HCT116 (cell line): Measurements from ENCODE around the gene DERA. TPM values are rescaled to one million over a fixed set of nuclear protein-coding genes. Genes with fewer than 3 reads are reported as not detected.
"Not testable (repeated sequence)": the region's sequence is repeated elsewhere in the genome, so short reads cannot be mapped to it uniquely, and the experiment has no call there.

Experiments
- ATAC-seq: fragments of 200-7000 bp; cut with Tn5 transposase; 2 replicates; pipeline ENCODE4 v1.9.1; 2020; ENCODE audit warnings: mild to moderate bottlenecking, moderate library complexity
- BruUV-seq: library from RNA; stranded (reverse); fragments of 400-500 nt; replicated peaks from 2 replicates; lab custom pipeline; 2021; lab: Mats Ljungman, UMichigan
- CTCF ChIA-PET: fragments of 300-600 bp; sonication (Branson Sonifier 250); formaldehyde crosslinking; loops from one replicate; lab custom pipeline; 2021; ENCODE audit warnings: antibody characterized with exemption; lab: Charles Lee
- POLR2A ChIA-PET: fragments of 300-600, 350-600 bp; sonication (Branson Sonifier 250); formaldehyde crosslinking; loops from one replicate; lab custom pipeline; 2021; ENCODE audit warnings: antibody characterized with exemption; lab: Charles Lee
- RAD21 ChIA-PET, 2 experiments: fragments of 300-600 bp; sonication (Branson Sonifier 250); formaldehyde crosslinking; loops; one replicate each; lab custom pipeline; 2023; ENCODE audit warnings: low total read pairs in 2 of 2; ENCODE audit not compliant: uncharacterized antibody in 2 of 2, unreplicated experiment in 2 of 2, low non-redundant PET in 1 of 2; lab: Charles Lee
- DNase-seq: peaks from one replicate; pipeline ENCODE4 v3.0.0-alpha.2; 2010; ENCODE audit warnings: low read depth, low spot score
- H2AFZ ChIP-seq: fragments of 200-600 bp; shearing (Covaris generic), sonication (generic); 2 replicates; pipeline ENCODE4 v1.6.1; 2017; ENCODE audit warnings: low read depth, mixed run types, mixed read lengths, antibody characterized with exemption, low read length; ENCODE audit not compliant: poor library complexity, severe bottlenecking
- H3K27ac ChIP-seq: 2 replicates; pipeline ENCODE4 v1.5.1; 2012; ENCODE audit warnings: low read depth, low read length
- H3K27me3 ChIP-seq: fragments of 200-600 bp; sonication (generic); 2 replicates; pipeline ENCODE4 v1.6.1; 2016; ENCODE audit warnings: mixed run types, low read length, mixed read lengths; ENCODE audit not compliant: insufficient read depth
- H3K36me3 ChIP-seq, 2 experiments: fragments of 200-500 bp in 1 of 2; fragments of 200-600 bp in 1 of 2; sonication (Bioruptor generic) in 1 of 2; sonication (generic) in 1 of 2; 2 replicates each; pipeline versions ENCODE4 v1.5.1 to v1.6.1; 2014 to 2016; ENCODE audit warnings: low read length in 2 of 2, inconsistent platforms in 1 of 2, mixed read lengths in 1 of 2, mixed run types in 1 of 2; ENCODE audit not compliant: insufficient read depth in 2 of 2, control insufficient read depth in 1 of 2
- H3K4me1 ChIP-seq, 2 experiments: fragments of 200-600 bp in 1 of 2; sonication (generic) in 1 of 2; 2 replicates each; pipeline versions ENCODE4 v1.5.1 to v1.6.1; 2012 to 2017; ENCODE audit warnings: low read length in 2 of 2, inconsistent platforms in 1 of 2, mild to moderate bottlenecking in 1 of 2, mixed read lengths in 1 of 2, mixed run types in 1 of 2, moderate library complexity in 1 of 2; ENCODE audit not compliant: insufficient read depth in 2 of 2, control insufficient read depth in 1 of 2
- H3K4me2 ChIP-seq: fragments of 200-600 bp; sonication (generic); 2 replicates; pipeline ENCODE4 v1.6.1; 2017; ENCODE audit warnings: mixed run types, low read length, mixed read lengths
- H3K4me3 ChIP-seq, 2 experiments: fragments of 200-600 bp in 1 of 2; sonication (generic) in 1 of 2; replicated peaks in 1 of 2; 2 replicates each; pipeline ENCODE4 v1.5.1; 2011 to 2016; ENCODE audit warnings: low read length in 2 of 2, control low read depth in 1 of 2, low read depth in 1 of 2, mild to moderate bottlenecking in 1 of 2, mixed read lengths in 1 of 2, mixed run types in 1 of 2
- H3K79me2 ChIP-seq: fragments of 200-600 bp; sonication (generic); 2 replicates; pipeline ENCODE4 v1.6.1; 2017; ENCODE audit warnings: mild to moderate bottlenecking, mixed run types, low read length, moderate library complexity, mixed read lengths; ENCODE audit not compliant: insufficient read depth
- H3K9ac ChIP-seq: fragments of 200-600 bp; sonication (generic); 2 replicates; pipeline ENCODE4 v1.6.1; 2016; ENCODE audit warnings: low read length, mixed read lengths
- H3K9me2 ChIP-seq: fragments of 200-600 bp; sonication (generic), shearing (Covaris generic); 2 replicates; pipeline ENCODE4 v1.6.1; 2017; ENCODE audit warnings: mixed run types, mild to moderate bottlenecking, moderate library complexity; ENCODE audit not compliant: insufficient read depth
- H3K9me3 ChIP-seq, 2 experiments: fragments of 200-500 bp in 1 of 2; fragments of 200-600 bp in 1 of 2; sonication (Bioruptor generic) in 1 of 2; sonication (generic) in 1 of 2; 2 replicates each; pipeline ENCODE4 v1.6.1; 2014 to 2017; ENCODE audit warnings: low read length in 2 of 2, mixed read lengths in 2 of 2, inconsistent platforms in 1 of 2, low read depth in 1 of 2, mild to moderate bottlenecking in 1 of 2, mixed run types in 1 of 2, moderate library complexity in 1 of 2; ENCODE audit not compliant: control insufficient read depth in 1 of 2, insufficient read depth in 1 of 2
- H4K20me1 ChIP-seq: fragments of 200-600 bp; sonication (generic), shearing (Covaris generic); 2 replicates; pipeline ENCODE4 v1.6.1; 2017; ENCODE audit warnings: mixed run types, mild to moderate bottlenecking, moderate library complexity; ENCODE audit not compliant: insufficient read depth
- CEBPB ChIP-seq: IDR thresholded peaks from 2 replicates; pipeline ENCODE4 v1.6.1; 2012; ENCODE audit warnings: low read depth
- EGR1 ChIP-seq: IDR thresholded peaks from 2 replicates; pipeline ENCODE4 v1.6.1; 2012; ENCODE audit warnings: low read depth
- ELF1 ChIP-seq: IDR thresholded peaks from 2 replicates; pipeline ENCODE4 v1.6.1; 2012; ENCODE audit warnings: low read depth, borderline replicate concordance
- EZH2phosphoT487 ChIP-seq: fragments of 200-600 bp; IDR thresholded peaks from 2 replicates; pipeline ENCODE4 v1.6.1; 2018; ENCODE audit warnings: antibody characterized with exemption, borderline replicate concordance
- POLR2A ChIP-seq: IDR thresholded peaks from 2 replicates; pipeline ENCODE4 v1.7.0; 2011; ENCODE audit warnings: borderline replicate concordance; ENCODE audit not compliant: insufficient read depth, insufficient read length; ENCODE audit errors: extremely low read depth
- POLR2AphosphoS5 ChIP-seq: IDR thresholded peaks from 2 replicates; pipeline ENCODE4 v1.6.1; 2011; ENCODE audit warnings: mild to moderate bottlenecking, low read depth, low read length, moderate library complexity
- RAD21 ChIP-seq: IDR thresholded peaks from 2 replicates; pipeline ENCODE4 v1.6.1; 2012; ENCODE audit warnings: low read depth, mild to moderate bottlenecking
- SIN3A ChIP-seq: IDR thresholded peaks from 2 replicates; pipeline ENCODE4 v1.6.1; 2012; ENCODE audit warnings: low read depth
- SP1 ChIP-seq: IDR thresholded peaks from 2 replicates; pipeline ENCODE4 v1.6.1; 2012; ENCODE audit warnings: low read depth
- TCF7L2 ChIP-seq: IDR thresholded peaks from 2 replicates; pipeline ENCODE4 v1.7.0; 2011; ENCODE audit warnings: borderline replicate concordance, inconsistent platforms; ENCODE audit not compliant: insufficient read depth, insufficient read length; ENCODE audit errors: extremely low read depth
- YY1 ChIP-seq: IDR thresholded peaks from 2 replicates; pipeline ENCODE4 v1.6.1; 2011; ENCODE audit warnings: low read length, low read depth, moderate library complexity, mild to moderate bottlenecking; ENCODE audit not compliant: insufficient replicate concordance; ENCODE audit errors: extremely low read depth
- ZNF274 ChIP-seq: fragments of 200-500 bp; sonication (Bioruptor generic); IDR thresholded peaks from 2 replicates; pipeline ENCODE4 v1.6.1; 2014; ENCODE audit warnings: mild to moderate bottlenecking, low read depth, low read length, inconsistent platforms
- intact Hi-C: fragments of 100-400 bp; cut with micrococcal nuclease; formaldehyde crosslinking; loops from 2 replicates; pipeline ENCODE4 v1.10.0; 2022
- total RNA-seq: library from RNA; stranded (reverse); gene quantifications from one replicate; pipeline ENCODE4 v1.2.1, GENCODE V29; 2021; ENCODE audit not compliant: unreplicated experiment
- TF ChIP-seq, protein P1 (sequence below): IDR thresholded peaks from 2 replicates; pipeline ENCODE4 v1.6.1; 2012
- TF ChIP-seq, protein P2 (sequence below), 3 experiments: fragments of 200-600 bp in 1 of 3; sonication (generic) in 1 of 3; IDR thresholded peaks in 2 of 3; conservative IDR thresholded peaks in 1 of 3; 2 replicates each; pipeline ENCODE4 v1.5.1; 2012 to 2017; ENCODE audit warnings: low read depth in 2 of 3, low read length in 2 of 3, antibody characterized with exemption in 1 of 3, borderline replicate concordance in 1 of 3, control low read depth in 1 of 3, mild to moderate bottlenecking in 1 of 3, mixed read lengths in 1 of 3, mixed run types in 1 of 3, moderate library complexity in 1 of 3; ENCODE audit not compliant: insufficient read depth in 1 of 3
- TF ChIP-seq, protein P3 (sequence below): IDR thresholded peaks from 2 replicates; pipeline ENCODE4 v1.6.1; 2012

The DERA gene
- total RNA-seq, 1 experiment from 2014 or later, result 32.6 TPM

DNA sequence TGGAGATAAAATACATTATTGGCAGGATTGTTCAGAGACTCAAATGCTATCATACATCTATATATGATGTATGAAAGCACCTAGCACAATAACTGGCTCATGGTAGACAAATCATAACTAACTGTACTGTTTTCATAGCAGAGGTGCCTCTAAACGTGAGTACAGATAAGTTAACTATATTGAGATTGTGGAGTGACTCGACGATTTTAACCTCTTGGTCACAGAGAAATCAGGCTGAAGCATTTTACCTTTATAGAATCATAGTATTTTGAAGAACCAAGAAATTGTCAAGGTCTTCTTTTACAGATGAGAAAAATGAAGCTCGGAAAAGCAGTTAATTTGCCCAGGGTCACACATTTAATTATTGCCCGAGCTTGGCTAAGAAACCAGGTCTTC is 666 bp upstream of the DERA start:
- Histone ChIP-seq H3K4me2 (peak overlapping the region; percentile 98), H4K20me1 (no peaks in the 10 kb centered on the region), H2AFZ (peak overlapping the region; percentile 86), H3K9me2 (no peaks in the 10 kb centered on the region), H3K27ac (peak overlapping the region; percentile 70; the same call in 1 of the 2 replicates), H3K27me3 (no peaks in the 10 kb centered on the region), H3K9ac (peak overlapping the region; percentile 91), H3K9me3 (no peaks in the 10 kb centered on the region), H3K36me3 (no peaks in the 10 kb centered on the region; a peak in 1 of 4 replicates), H3K4me3 (peak overlapping the region in 1 of 2 experiments; percentile 85; a peak in 2 of 4 replicates), H3K4me1 (peaks cover 8 to 22% of the 10 kb centered on the region in 2 experiments; a peak in 3 of 4 replicates), H3K79me2 (0 out of 2 replicates have a peak, but pooled peaks cover 7% of the 10 kb centered on the region)
- ChIA-PET POLR2A (interaction anchor here (0.7 to 1.2 kb wide), 3 partner anchors 15 to 29 kb away, joined by 3 read pairs; no protein-coding TSS in a partner anchor), CTCF (interaction anchor here (1.0 to 3.2 kb wide), 3 partner anchors 12 to 378 kb away, joined by 3 to 26 read pairs (median 7); no protein-coding TSS in a partner anchor), RAD21 (no interaction called here)
- TF ChIP-seq TCF7L2 (no peak), SIN3A (no peak), SP1 (no peak), ZNF274 (no peak), RAD21 (no peak), POLR2AphosphoS5 (no peak), EGR1 (no peak), POLR2A (no peak), ELF1 (no peak), EZH2phosphoT487 (no peak), YY1 (no peak), CEBPB (no peak)
- TF ChIP-seq, protein P1, sequence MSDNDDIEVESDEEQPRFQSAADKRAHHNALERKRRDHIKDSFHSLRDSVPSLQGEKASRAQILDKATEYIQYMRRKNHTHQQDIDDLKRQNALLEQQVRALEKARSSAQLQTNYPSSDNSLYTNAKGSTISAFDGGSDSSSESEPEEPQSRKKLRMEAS, result no peak
- TF ChIP-seq, protein P2, sequence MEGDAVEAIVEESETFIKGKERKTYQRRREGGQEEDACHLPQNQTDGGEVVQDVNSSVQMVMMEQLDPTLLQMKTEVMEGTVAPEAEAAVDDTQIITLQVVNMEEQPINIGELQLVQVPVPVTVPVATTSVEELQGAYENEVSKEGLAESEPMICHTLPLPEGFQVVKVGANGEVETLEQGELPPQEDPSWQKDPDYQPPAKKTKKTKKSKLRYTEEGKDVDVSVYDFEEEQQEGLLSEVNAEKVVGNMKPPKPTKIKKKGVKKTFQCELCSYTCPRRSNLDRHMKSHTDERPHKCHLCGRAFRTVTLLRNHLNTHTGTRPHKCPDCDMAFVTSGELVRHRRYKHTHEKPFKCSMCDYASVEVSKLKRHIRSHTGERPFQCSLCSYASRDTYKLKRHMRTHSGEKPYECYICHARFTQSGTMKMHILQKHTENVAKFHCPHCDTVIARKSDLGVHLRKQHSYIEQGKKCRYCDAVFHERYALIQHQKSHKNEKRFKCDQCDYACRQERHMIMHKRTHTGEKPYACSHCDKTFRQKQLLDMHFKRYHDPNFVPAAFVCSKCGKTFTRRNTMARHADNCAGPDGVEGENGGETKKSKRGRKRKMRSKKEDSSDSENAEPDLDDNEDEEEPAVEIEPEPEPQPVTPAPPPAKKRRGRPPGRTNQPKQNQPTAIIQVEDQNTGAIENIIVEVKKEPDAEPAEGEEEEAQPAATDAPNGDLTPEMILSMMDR (IDR thresholded peaks at IDR 0.05 in 2 of 3, conservative IDR thresholded peaks at IDR 0.05 in 1 of 3; ENCODE audit: borderline replicate concordance in 1 of 3, insufficient read depth in 1 of 3, low read depth in 2 of 3, low read length in 2 of 3), result no peak
- TF ChIP-seq, protein P3, sequence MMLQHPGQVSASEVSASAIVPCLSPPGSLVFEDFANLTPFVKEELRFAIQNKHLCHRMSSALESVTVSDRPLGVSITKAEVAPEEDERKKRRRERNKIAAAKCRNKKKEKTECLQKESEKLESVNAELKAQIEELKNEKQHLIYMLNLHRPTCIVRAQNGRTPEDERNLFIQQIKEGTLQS, result no peak
- ATAC-seq (no peak), DNase-seq (no peak)
- intact Hi-C loops, result no loop called here
- no TSS peak for BruUV-seq

DNA sequence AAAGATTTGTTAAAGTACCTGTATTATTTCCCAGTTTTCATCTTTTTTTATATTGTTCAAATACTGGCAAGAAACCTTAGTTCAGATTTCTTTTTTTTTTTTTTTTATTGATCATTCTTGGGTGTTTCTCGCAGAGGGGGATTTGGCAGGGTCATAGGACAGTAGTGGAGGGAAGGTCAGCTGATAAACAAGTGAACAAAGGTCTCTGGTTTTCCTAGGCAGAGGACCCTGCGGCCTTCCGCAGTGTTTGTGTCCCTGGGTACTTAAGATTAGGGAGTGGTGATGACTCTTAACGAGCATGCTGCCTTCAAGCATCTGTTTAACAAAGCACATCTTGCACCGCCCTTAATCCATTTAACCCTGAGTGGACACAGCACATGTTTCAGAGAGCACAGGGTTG is 799 bp downstream of the DERA start:
- H3K9me2 ChIP-seq, intact Hi-C loops, H4K20me1 ChIP-seq, ATAC-seq, RAD21 ChIA-PET, POLR2A ChIA-PET, H2AFZ ChIP-seq, H3K36me3 ChIP-seq, DNase-seq, H3K27me3 ChIP-seq, H3K9me3 ChIP-seq, H3K79me2 ChIP-seq: not testable (repeated sequence)
- H3K9ac ChIP-seq, result peak overlapping the region; percentile 91
- peak overlapping the region; percentile 70; the same call in 1 of the 2 replicates for H3K27ac ChIP-seq
- H3K4me1 ChIP-seq, result peaks cover 8 to 22% of the 10 kb centered on the region in 2 experiments; a peak in 3 of 4 replicates
- CTCF ChIA-PET, result interaction anchor here (1.7 kb wide), 1 partner anchor 380 kb away, joined by 7 read pairs; no protein-coding TSS in a partner anchor
- peak overlapping the region; percentile 98 for H3K4me2 ChIP-seq
- BruUV-seq, result TSS peak; percentile 59
- peak overlapping the region; percentile 79 to 85 for H3K4me3 ChIP-seq
